HUES6 (cell line): ENCODE data around the gene SDCCAG8.
"Not testable (repeated sequence)": the region's sequence is repeated elsewhere in the genome, so short reads cannot be mapped to it uniquely, and the experiment has no call there.

ENCODE experiments used
- H3K27ac ChIP-seq: 2 replicates; pipeline ENCODE4 v1.7.0; 2013; ENCODE audit warnings: low read depth, mild to moderate bottlenecking, low read length, inconsistent platforms
- H3K27me3 ChIP-seq: 2 replicates; pipeline ENCODE4 v1.6.1; 2013; ENCODE audit warnings: low read length; ENCODE audit not compliant: control insufficient read depth, insufficient read depth
- H3K36me3 ChIP-seq: 2 replicates; pipeline ENCODE4 v1.6.1; 2013; ENCODE audit warnings: low read length; ENCODE audit not compliant: control insufficient read depth, insufficient read depth
- H3K4me1 ChIP-seq: 2 replicates; pipeline ENCODE4 v1.6.1; 2013; ENCODE audit warnings: low read length; ENCODE audit not compliant: control insufficient read depth, insufficient read depth
- H3K4me3 ChIP-seq: 2 replicates; pipeline ENCODE4 v1.5.1; 2013; ENCODE audit warnings: low read depth, low read length
- H3K9ac ChIP-seq: one replicate; pipeline ENCODE4 v1.6.1; 2013; ENCODE audit warnings: mild to moderate bottlenecking, low read length
- H3K9me3 ChIP-seq: 2 replicates; pipeline ENCODE4 v1.6.1; 2013; ENCODE audit warnings: low read depth, low read length; ENCODE audit not compliant: control insufficient read depth, insufficient read depth

The SDCCAG8 gene

DNA sequence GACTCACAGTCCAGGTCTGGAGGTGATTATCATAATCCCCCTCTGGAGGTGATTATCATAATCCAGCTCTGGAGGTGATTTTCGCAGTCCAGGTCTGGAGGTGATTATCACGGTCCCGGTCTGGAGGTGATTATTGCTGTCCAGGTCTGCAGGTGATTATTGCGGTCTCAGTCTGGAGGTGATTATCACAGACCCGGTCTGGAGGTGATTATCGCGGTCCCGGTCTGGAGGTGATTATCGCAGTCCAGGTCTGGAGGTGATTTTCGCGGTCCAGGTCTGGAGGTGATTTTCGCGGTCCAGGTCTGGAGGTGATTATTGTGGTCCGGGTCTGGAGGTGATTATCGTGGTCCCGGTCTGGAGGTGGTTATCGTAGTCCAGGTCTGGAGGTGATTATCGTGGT is 76.6 kb downstream of the SDCCAG8 start:
- no peak overlapping the region for H3K9ac ChIP-seq
- H3K9me3 ChIP-seq, result no peaks in the 10 kb centered on the region
- no peaks in the 10 kb centered on the region for H3K4me1 ChIP-seq
- H3K4me3 ChIP-seq, result no peak overlapping the region
- H3K36me3 ChIP-seq, result no peaks in the 10 kb centered on the region
- no peak overlapping the region for H3K27ac ChIP-seq
- H3K27me3 ChIP-seq, result no peaks in the 10 kb centered on the region

DNA sequence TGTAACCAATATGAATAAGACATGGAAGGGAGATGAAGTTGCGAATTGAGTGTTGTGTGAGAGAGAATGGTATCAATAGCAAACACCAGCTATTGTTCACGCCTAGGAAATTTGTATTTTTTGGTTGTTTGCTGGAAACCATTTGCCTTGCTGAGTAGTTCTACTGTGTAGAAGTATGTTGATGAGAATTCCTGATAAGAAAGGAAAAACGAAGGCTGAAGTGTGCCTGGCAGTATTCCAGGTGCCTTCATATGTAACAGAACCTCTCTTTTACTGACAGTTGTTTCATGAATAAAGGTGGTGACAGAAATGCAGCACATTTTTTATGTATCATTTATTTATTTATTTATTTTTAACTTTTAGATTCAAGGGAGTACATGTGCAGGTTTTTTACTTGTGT is 79.5 kb downstream of the SDCCAG8 start:
- Histone ChIP-seq H3K4me1 (no peaks in the 10 kb centered on the region), H3K27ac (no peak overlapping the region), H3K36me3 (no peaks in the 10 kb centered on the region), H3K9ac (no peak overlapping the region), H3K9me3 (no peaks in the 10 kb centered on the region), H3K27me3 (no peaks in the 10 kb centered on the region), H3K4me3 (no peak overlapping the region)

DNA sequence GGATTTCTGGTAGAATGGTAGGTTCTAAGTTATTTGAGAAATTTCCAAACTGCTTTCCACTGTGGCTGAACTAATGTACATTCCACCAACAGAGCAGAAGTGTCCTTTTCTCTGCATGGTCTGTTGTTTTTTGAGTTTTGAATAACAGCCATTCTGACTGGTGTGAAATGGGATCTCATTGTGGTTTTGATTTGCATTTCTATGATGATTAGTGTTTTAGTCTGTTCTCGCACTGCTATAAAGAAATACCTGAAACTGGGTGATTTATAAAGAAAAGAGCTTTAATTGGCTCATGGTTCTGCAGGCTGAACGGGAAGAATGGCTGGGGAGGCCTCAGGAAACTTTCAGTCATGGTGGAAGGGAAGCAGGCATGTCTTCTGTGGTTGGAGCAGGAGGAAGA is 80.3 kb downstream of the SDCCAG8 start:
- Histone ChIP-seq H3K36me3 (no peaks in the 10 kb centered on the region), H3K27me3 (no peaks in the 10 kb centered on the region), H3K27ac (no peak overlapping the region)

DNA sequence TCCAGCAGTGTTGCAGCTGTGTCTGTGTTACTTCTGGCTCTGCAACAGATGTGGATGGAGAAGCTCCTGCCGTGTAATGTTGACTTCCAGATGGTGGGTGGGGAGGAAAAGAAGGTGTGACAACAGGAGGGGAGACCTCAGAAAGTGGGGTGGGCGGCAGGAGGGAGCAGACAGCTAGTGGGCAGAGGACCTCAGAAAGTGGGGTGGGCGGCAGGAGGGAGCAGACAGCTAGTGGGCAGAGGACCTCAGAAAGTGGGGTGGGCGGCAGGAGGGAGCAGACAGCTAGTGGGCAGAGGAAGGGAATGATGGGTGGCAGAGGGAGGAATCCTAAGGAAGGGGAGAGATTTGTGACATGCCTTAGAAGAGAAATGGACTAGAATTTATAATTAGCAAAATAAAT is 83.0 kb downstream of the SDCCAG8 start:
- H3K9me3 ChIP-seq, H3K4me1 ChIP-seq, H3K27ac ChIP-seq, H3K36me3 ChIP-seq, H3K9ac ChIP-seq, H3K27me3 ChIP-seq, H3K4me3 ChIP-seq: not testable (repeated sequence)

More for the DNA sequence above, 80.3 kb downstream of the SDCCAG8 start:
- Histone ChIP-seq H3K9ac (no peak overlapping the region), H3K4me1 (no peaks in the 10 kb centered on the region), H3K9me3 (no peaks in the 10 kb centered on the region), H3K4me3 (no peak overlapping the region)

DNA sequence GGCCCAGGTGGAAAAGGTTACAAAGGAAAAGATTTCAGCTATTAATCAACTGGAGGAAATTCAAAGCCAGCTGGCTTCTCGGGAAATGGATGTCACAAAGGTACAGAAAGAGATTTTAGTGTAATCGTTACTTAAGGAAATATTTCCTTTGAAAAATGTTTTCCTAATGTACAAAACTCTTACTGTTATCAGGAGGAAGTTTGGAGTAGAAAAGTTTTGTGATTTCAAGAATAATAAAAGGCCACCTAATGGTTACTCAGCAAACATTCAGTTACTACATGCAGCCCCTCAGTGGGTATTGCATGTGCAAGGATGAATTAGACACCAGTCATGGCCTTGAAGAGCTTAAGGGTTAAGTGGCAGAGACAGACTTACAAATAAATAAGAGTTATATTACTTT is 85.2 kb downstream of the SDCCAG8 start:
- H3K9me3 ChIP-seq, result no peaks in the 10 kb centered on the region
- H3K9ac ChIP-seq, result no peak overlapping the region
- H3K27me3 ChIP-seq, result no peaks in the 10 kb centered on the region
- no peak overlapping the region for H3K4me3 ChIP-seq
- no peak overlapping the region for H3K27ac ChIP-seq
- H3K36me3 ChIP-seq, result no peaks in the 10 kb centered on the region
- no peaks in the 10 kb centered on the region for H3K4me1 ChIP-seq

DNA sequence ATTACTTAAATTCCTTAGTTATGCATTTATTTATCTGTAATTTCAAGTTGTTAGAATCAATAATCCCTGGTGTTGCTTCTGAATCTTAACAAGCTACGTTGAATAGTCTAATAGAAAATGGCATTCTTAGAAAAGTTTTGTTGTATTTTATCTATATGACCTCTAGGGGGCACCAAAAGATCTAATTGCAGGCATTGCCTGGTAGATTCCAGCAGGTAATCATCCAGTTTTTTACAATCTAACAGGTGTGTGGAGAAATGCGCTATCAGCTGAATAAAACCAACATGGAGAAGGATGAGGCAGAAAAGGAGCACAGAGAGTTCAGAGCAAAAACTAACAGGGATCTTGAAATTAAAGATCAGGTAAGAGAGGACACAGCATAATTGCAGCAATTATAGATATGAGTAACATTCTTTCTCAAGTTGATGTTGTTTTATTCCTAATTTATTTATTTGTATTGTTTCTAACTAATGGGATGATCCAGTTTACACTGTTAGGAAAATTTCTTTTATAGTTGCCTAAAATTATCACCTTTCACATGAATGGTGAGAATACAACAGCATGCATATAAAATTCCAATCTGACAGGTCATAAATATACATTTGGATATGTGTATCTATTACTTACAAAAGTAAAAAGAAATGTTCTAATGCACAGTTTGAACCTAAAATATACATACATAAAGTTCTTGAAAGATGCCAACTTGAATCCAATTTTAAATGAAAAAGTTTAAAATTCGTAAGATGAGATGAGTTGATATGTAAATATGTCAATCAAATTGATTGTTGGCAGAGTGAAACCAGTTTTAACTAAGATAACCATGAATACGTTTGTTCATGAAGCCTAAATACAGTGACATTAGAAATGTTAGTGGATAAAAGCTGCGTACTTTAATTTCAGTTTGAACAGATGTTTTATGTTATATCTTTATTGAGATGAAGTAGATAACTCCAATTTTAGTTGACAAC is 88.4 kb downstream of the SDCCAG8 start:
- no peak overlapping the region for H3K4me3 ChIP-seq

DNA sequence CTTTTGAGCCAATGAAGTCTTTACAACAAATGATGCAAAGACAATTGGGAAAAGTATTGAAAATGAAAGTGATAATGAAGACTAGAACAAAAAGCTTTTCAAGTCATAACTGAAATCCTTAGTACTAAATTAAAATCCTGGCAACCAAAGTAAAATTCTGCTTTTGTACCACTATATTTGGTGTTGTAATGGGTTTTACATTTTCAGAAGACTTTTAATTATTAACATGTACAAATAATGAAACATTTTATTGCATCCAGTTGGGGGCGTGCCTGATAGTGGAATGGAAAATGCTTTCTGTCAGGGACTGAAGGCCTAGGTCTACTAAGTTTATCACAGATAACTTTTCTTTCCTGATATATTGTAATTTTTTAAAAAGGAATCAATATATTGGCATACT is 89.4 kb downstream of the SDCCAG8 start:
- Histone ChIP-seq H3K27me3 (no peaks in the 10 kb centered on the region), H3K27ac (no peak overlapping the region), H3K9me3 (no peaks in the 10 kb centered on the region), H3K9ac (no peak overlapping the region), H3K4me3 (no peak overlapping the region), H3K36me3 (no peaks in the 10 kb centered on the region), H3K4me1 (no peaks in the 10 kb centered on the region)

More for the DNA sequence above, 88.4 kb downstream of the SDCCAG8 start:
- Histone ChIP-seq H3K4me1 (no peaks in the 10 kb centered on the region), H3K36me3 (no peaks in the 10 kb centered on the region), H3K27me3 (no peaks in the 10 kb centered on the region), H3K9me3 (no peaks in the 10 kb centered on the region), H3K27ac (no peak overlapping the region), H3K9ac (no peak overlapping the region)

DNA sequence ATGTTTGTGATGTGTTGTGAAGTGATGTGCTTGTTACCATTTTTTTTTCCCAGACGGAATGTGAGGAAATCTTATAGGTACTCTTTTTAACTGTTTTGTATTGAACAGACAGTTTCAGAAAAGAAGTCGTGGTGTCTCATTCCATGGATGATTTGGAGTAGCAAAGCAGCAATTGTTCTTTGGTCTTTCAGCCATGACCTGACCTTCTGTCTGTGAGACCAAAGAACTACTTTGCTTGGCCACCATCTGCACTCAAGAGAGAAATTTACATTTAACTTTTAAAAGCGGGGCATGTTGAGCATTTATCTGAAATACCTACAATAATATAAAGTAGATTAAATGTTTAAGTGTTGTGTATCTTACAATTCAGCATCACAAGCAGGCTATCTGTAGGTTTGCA is 90.2 kb downstream of the SDCCAG8 start:
- H3K27me3 ChIP-seq, result no peaks in the 10 kb centered on the region
- no peak overlapping the region for H3K27ac ChIP-seq
- no peaks in the 10 kb centered on the region for H3K9me3 ChIP-seq
- no peak overlapping the region for H3K4me3 ChIP-seq
- H3K9ac ChIP-seq, result no peak overlapping the region
- H3K4me1 ChIP-seq, result no peaks in the 10 kb centered on the region
- H3K36me3 ChIP-seq, result no peaks in the 10 kb centered on the region

DNA sequence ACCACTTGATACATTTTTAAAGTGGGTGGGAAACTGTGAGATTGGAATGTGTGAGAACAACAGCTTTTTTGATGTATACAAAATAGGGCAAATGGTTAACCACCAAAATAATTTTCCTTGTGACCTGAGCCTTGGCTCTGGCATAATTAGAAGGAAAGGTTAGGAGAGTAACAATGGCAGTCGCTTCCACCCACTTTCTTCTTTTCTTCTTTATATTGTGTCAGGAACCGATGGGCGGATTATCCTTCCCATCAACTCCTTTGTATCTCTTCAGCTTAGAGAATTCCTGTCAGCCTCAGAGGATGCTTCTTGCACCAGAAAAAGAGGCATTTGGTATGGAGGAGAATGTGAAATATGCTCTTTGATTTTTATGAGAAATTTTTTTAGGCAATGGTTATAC is 90.6 kb downstream of the SDCCAG8 start:
- Histone ChIP-seq H3K9me3 (no peaks in the 10 kb centered on the region), H3K36me3 (no peaks in the 10 kb centered on the region), H3K27ac (no peak overlapping the region), H3K4me1 (no peaks in the 10 kb centered on the region), H3K9ac (no peak overlapping the region), H3K27me3 (no peaks in the 10 kb centered on the region), H3K4me3 (no peak overlapping the region)

DNA sequence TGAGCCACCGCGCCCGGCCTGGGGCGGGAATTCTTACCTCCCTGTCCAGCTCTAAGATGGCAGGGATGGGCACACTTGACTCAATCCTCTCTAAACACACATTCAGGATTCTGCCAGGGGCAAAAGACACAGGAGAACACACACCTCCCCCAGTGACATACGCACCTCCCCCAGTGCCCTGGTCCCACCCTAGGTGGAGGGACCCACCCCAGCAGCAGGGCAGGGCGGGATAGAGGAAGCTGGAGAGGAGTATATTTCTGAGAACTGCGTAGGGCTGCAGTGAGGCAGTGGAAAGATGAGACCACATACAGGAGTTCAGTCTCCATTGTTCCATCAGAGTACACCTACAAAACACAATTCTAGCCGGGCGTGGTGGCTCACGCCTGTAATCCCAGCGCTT is 92.5 kb downstream of the SDCCAG8 start:
- Histone ChIP-seq H3K36me3 (no peaks in the 10 kb centered on the region), H3K9ac (no peak overlapping the region), H3K27me3 (no peaks in the 10 kb centered on the region), H3K27ac (no peak overlapping the region), H3K9me3 (no peaks in the 10 kb centered on the region), H3K4me3 (no peak overlapping the region), H3K4me1 (no peaks in the 10 kb centered on the region)

DNA sequence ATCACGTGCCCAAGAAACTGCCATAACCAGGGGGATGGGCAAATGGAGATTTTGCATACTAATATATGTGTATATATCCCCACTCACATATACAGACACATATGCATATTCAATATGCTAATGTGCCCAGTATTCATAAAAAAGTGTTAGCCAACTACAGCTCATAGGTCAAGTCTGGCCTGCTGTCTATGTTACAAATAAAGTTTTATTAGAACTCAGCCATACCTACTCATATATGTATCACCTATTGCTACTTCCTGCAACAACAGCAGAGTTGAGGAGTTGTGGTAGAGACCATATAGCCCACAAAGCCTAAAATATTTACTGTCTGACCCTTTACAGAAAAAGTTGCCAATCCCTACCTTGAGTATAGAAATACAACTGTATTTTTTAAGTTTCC is 93.3 kb downstream of the SDCCAG8 start:
- no peaks in the 10 kb centered on the region for H3K36me3 ChIP-seq
- no peak overlapping the region for H3K27ac ChIP-seq
- no peak overlapping the region for H3K4me3 ChIP-seq
- no peaks in the 10 kb centered on the region for H3K27me3 ChIP-seq
- no peak overlapping the region for H3K9ac ChIP-seq
- no peaks in the 10 kb centered on the region for H3K9me3 ChIP-seq
- no peaks in the 10 kb centered on the region for H3K4me1 ChIP-seq
